GM21786 (cell line): Measurements from ENCODE around the gene EFTUD2.

Experiments
- ATAC-seq: cut with Tn5 transposase; IDR thresholded peaks from one replicate; pipeline ENCODE4 v1.9.1; 2021; ENCODE audit not compliant: unreplicated experiment

The EFTUD2 gene

DNA sequence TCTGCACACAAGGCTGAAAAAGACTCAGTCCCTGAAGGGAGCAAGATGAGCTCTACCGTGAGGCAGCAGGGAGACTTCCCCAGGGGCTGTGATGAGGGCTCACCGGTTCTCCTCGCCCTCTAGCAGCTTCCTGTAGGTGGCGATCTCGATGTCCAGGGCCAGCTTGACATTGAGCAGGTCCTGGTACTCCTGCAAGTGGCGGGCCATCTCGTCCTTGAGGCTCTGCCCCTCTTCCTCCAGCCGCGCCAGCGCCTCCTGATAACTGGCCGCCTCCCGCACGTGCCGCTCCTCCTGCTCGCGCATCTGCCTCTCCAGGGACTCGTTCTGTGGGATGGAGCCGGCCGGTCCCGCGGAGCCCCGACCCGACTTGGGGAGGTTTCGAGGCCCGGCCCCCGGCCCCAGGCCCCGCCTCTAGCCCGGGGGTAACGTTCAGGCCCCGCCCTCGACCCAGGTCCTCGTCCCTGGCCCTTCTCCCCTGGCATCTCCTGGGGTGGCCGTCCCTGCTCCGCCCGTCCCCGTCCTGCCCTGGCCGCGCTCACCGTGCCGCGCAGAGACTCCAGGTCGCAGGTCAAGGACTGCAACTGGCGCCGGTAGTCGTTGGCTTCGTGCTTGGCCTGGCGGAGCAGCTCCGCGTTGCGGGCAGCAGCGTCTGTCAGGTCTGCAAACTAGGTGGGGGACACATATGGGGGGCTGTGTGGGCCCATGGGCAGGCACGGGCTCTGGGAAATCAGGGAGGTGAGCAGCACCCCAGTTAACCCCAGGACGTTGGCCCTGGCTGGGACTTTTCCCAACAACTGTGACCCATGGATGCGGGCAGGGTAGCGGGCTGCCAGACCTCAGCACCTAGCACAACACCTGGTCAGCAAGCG, 12.1 kb upstream of the EFTUD2 start:
- no peak for ATAC-seq

DNA sequence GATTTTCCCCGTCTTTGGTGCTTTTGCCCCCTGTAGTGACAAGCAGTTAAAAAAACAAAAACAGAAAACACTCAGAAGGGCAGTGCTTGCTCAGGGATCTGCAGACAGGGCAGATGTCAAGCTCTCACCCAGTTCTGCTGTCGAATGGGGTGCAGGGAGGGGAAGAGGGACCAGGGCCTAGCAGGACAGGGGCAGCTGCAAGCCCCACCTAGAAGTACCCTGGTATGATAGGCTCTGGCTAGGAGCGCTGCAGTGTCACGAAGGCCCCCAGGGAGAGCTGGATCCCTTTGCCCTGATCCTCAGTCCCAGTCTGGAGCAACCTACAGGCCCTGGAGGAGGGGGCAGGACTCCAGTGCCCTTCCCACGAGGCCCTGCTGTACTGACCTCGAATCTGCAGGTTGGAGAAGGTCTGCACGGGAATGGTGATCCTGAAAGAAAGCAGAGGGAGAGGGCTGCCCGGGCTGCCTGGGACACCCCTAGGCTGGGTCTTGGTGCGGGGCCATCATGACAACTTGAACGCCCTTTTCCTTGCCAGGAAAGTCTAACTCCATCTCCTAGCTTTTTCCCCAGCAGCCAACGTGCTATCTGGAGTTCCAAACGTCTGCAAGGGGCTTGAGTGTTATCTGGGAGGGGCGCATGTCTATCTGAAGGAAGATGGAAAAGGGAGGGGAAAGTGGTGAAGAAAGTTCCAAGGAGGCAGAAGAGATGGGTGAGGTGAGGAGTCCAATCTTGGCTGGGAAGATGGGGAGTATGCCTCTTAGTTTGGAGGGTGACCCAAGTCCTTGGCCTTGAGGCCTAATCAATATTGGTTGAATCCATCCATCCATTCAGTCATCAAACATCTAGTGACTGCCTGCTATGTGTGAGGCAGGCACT, 11.2 kb upstream of the EFTUD2 start:
- no peak for ATAC-seq

DNA sequence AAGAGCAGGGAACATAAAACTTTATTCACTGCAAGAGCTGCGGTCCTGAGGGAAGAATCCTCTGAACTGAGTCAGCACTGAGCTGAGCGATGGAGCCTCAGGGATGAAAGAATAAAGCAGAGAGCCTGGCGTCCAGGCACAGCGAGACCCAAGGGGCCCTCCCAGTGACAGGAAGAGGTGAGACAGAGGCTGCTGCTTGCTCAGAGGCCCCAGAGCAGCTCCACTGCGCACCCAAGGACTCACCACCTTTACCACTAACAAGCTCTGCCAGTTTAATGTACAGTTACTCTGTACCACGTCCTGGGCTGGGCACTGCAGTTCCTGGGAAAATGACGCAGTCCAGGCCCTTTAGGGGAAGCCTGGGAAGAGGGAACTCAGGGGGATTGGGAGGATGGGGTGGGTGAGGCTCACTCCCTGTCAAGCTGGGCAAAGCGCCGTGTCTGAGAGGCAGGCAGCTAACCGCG, 10.5 kb upstream of the EFTUD2 start:
- no peak for ATAC-seq

DNA sequence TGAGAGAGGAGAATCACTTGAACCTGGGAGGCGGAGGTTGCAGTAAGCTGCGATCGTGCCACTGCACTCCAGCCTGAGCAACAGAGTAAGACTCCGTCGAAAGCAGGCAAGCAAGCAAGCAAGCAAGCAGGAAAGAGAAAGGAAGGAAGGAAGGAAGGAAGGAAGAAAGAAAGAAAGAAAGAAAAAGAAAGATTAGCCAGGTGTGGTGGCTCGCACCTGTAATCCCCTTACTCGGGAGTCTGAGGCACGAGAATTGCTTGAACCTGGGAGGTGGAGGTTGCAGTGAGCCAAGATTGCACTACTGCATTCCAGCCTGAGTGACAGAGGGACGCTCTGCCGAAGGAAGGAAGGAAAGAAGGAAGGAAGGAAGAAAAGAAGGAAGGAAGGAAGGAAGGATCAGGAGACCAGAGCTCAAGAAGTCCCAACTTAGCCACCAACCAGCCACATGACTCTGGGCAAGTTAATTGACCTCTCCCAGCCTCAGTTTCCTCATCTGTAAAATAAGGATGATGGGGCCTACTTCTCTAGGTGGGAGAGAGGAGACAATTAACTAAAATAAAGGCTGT, 9.6 kb upstream of the EFTUD2 start:
- ATAC-seq = no peak

DNA sequence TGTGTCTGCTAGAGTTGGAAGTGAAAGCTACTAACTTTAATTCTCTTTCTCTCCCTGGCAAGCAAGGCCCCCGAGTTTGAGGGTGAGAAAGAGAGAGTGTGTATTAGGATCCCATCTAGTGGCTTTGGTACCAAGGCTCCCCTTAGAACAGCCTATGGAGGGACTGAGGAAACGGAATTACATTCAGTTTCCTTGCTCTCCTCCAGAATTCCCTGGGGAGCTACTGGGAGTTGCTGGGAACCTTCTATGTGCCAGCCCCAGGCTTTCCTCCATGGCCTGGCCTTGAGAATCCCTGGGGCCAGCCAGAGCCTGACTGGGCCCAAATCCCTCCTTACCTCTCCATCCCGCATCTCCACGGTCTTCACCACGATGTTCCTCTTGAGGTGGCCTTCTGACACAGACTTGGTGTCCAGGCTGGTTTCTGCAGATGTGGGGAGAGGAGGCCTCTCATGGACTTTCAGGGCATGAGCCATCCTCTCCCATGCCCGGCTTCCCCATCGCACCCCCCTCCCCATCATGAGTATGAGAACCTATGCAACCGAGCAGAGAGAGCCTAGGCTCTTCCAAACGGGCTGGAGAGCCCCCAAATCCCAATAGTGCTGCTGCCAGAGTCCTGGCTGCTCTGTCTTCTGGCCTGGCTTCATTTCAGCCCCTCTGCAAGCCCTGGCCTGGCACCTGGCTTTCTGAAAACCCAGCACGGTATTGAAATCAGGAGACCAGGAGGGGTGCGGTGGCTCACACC, 8.7 kb upstream of the EFTUD2 start:
- ATAC-seq = no peak

DNA sequence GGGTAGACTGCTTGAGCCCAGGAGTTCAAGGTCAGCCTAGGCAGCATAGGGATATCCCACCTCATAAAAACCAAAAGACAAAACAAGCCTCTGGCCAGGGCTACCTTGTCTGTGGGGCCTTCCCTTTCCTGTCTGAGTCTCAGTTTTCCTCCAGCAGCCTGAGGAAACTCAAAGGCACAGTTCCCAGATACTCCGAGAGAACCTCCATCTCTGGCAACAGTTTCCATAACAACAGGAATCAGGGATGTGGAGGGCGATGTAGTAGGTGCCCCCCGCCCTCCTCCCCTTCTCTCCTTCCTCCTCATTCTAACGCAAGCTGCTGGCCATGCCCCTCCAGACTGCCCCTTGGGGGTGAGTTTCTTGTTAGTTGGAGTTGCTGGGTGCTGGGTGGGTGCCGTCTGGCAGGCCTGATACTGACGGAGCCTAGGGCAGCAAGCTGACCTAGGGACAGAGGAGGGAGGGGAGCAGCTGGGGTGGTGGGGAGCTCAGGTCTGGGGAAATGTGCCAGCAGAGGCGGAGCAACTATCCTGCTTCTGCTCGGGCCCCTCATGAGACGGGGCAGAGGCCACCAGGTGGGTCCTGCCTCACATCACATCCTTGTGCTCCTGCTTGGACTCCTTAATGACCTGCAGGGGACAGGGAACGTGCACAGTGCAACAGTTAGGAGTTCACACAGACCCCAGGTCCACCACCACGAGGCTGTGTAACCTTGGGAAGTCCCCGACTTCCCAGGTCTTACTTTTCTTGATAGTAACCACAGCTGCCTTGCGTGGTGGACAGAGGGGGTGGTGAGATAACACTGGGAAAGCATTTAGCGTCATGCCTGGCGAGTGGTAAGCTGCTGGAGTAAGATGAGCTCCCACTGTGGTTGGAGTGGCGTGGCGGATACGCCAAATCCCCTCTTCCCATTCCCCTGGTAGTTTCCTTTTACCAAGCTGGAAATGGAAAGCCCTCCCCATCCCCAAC, 7.8 kb upstream of the EFTUD2 start:
- ATAC-seq = no peak

DNA sequence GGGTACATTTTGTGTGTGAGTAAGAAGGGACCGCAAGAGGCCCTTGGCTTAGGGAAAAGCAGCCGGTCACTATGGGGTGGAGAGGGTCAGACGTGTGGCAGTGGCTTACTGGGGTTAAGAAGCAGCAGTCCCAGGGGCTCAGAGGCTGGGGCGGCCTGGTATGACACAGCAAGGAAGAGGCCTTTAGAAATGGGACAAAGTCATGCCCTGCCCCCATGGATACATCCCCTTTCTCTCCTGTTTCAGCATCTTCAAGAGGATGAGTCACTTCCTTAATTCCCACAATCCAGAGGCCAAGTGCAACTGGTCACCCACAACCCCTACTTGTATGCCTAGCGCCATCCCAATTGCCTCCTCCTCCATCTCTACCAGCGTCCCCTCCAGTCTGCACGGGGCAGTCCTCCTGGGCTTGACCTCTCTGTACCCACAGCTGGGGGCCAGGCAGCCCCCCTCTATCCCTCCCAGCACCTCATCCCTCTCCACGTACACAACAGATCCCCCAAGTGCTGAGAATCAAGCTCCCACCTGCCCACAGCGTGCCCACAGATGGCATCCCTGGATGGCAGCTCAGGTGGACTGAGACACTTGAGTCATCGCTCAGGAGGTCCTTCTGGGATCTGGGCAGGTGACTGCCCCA, 6.9 kb upstream of the EFTUD2 start:
- no peak for ATAC-seq

DNA sequence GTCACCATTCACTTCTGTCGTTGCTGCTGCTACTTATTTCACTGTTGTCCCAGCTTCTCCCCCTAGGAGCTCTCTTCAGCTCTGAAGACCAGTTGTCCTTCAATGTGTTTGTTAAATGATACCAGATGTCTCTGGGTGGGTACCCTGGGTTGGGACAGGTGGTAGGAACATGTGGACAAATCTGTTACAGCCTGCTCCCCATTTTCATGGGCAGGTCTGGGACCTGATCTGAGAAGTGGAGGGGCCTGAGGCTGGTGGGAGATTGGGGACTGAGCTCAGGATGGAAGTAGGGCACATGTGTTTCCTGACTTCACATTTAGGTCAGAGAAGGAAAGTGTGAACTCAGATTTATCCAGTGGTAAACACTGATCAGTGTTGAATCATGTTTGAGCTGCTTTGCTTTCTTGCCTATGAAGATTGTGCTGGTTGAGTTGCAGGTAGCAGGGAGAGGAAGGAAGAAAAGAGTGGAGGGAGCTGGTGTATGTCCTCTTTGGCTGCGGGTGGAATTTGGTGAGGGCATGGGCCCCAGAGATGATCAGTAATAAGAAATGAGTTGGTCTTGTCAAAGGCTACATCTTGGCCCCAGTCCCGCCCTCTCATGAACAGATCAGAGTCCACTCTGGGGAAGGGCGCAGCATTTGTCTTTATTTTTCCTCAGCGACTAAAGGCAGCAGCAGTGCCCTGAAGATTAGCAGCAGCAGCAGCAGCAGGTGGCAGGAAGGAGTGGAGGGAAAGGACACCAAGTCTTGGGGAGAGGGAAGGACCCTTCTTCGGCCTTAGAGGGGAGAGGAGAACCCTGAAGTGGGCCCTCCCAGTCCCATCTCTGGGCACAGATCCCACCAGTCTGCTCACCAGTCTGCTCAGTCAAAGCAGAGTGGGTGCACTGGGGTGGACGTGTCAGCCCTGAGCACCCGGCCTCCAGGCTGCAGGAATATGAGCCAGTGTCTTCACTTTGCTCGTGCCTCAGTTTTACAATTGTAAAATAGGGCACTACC, 6.1 kb upstream of the EFTUD2 start:
- ATAC-seq = no peak

DNA sequence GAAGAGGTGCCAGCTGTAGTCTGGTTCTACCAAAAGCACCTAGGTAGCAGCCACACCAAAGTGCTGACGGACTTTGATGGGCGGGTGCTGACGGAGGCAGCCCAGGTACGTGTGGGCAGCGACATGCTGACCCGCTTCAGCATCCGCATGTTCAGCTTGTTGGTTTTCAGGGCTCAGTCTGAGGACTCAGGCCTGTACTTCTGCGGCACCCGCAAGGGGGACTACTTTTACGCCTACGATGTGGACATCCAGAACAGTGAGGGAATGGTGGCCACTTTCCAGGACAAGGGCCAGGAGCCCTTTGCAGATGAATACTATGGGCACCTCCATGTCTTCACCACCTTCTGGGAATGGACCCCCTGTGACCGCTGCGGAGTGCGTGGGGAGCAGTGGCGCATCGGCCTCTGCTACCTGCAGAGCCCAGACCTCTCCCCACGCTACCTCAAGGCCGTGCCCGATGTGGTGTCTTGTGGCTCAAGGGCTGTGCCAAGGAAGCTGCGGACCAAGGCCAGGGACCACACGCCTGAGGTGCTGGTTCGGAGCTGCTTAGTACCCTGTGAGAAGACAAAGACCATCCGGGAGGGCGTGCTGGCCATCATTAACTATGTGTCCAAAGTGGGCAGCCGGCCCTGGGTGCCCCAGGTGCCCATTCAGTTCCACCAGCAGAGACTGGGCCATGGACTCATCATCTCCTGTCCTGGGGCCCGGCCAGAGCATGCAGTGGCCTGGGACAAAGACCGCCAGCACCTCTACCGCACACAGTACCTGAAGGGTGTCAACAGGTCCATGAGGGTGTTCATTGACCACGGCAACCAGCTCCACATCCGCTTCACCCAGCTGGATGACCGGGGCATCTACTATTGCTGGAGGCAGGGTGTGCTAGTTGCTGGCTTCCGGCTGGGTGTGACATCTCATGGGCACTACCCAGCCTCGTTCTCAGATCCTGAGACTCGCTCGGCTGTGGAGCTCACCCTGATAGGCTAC, 5.0 kb upstream of the EFTUD2 start:
- ATAC-seq = no peak

DNA sequence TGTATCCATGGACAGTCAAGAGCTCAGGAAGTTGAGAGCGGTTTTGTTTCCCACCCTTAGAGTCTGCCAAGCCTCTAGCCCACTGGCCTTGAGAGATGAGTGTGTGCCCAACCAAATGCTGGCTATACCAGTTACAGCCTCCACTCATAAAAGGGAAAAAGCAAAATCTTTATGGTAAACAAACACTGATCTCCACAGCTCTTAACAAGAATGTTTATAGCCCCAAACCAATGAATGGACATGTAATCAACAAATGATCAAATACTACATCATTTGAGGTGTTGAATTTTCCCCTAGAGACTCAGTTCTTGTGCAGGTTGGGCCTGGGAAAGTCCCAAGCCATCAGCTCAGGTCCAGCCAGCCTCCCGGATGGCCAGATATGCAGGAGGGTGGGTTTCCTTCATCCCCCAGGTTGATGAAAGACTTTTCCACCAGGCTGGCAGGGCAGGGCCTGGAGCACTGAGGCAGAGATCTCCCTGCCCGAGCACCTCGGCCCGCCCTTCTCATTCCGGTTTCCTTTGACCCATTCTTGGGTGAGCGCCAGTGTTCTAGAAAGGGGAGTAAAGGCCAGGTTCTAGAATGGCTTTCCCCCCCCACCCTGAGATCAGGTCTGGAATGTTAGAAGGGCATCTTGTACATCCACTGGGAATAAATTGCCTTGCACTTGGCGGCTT, 3.9 kb upstream of the EFTUD2 start:
- no peak for ATAC-seq

DNA sequence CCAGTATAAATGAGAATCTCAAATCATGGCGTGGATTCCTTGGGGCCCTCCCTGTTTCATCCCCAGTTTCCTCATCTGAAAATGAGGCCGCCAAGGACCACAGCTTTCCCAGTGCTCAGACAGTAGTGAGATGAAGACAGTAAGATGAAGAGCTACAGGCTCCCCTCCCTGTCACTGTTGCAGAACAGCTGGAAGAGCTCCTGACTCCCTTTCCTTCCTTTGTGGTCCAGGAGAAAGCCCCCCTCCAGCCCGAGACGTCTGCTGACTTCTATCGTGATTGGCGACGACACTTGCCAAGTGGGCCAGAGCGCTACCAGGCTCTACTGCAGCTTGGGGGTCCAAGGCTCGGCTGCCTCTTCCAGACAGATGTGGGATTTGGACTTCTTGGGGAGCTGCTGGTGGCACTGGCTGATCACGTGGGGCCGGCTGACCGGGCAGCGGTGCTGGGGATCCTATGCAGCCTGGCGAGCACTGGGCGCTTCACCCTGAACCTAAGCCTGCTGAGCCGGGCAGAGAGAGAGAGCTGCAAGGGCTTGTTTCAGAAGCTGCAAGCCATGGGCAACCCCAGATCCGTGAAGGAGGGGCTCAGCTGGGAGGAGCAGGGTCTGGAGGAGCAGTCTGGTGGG, 3.0 kb upstream of the EFTUD2 start:
- ATAC-seq = no peak

DNA sequence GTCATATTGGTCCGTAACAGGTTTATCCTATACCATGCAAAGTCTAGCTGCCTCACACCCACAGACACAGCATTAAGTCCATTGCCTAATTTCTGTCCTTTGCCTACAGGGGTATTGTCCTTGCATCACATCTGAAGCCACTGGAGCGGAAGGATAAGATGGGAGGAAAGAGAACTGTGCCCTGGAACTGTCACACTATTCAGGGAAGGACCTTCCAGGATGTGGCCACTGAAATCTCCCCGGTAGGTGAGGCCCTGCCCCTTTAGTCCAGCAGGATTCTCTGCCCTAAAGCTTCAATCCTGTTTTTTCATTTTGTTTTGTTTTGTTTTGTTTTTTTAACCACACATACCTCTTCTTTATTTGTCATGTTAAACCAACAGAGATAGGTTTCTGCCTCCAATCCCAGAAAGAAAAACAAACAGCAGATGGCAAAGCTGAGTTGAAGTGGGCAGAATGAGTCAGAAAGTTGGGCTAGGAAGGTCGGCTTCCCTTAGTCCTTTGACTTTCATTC, 2.2 kb upstream of the EFTUD2 start:
- no peak for ATAC-seq

DNA sequence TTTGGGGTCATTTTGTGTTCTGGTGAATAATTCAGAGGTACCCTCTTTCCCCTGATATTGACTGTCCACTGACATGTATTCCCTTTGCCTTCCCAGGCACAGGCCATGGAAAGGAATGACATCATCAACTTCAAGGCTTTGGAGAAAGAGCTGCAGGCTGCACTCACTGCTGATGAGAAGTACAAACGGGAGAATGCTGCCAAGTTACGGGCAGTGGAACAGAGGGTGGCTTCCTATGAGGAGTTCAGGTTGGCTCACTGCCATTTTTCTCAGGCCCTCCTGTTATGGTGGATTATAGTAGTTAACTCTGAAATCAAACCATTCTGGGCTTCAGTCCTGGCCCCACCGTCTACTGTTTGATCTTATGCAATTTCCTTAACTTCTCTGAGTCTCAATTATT, 1.6 kb upstream of the EFTUD2 start:
- no peak for ATAC-seq

DNA sequence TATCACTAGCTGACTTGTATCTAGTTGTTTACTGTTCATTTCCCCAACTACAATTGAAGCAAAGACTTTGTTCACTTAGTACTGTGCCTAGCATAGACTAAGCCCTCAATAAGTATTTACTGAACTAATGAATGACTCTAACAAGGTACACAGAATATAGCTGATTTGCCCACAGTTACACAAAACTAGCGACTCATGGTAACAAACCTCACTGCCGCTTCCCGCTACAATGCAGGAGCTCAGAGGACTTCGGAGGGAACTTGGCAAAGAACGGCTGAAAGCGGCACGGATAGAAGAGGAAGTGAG, 524 bp downstream of the EFTUD2 start:
- ATAC-seq = no peak

DNA sequence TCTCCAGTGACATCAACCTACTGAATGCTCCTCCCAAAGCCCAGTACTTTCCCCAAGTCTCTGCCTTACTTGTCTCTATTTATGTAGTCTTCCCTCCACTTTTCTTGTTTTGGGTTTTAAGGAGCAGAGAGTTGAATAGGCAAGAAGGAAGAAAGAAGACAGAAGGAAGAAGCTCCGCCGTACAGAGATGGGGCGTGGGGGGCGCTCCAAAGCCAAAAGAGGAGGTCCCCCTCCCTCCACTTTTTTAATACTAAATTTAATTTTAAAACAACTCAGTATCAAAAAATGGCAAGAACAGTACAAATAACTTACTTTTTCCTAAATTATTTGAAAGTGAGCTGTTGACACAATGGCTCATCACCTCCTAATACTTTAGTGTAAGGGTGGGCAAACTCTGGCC, 4.6 kb downstream of the EFTUD2 start:
- ATAC-seq = no peak

DNA sequence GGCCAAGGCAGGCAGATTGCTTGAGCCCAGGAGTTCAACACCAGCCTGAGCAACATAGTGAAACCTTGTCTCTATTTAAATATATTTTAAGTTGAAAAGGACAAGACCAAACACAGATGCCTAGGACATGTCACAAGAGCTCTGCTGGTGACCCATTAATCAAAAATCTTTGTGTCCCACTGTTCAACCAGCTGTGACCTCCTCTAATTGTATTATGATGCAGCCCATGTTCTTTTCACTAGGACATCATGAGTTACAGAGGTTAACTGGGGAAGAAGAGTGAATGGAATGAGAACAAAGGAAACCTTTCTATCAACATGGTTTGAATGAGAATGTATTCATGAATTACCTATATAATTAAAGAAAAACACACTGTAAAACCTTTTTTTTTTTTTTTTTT, 7.0 kb downstream of the EFTUD2 start:
- ATAC-seq = no peak
